Measurements from ENCODE around the gene DTNB.

DNA sequence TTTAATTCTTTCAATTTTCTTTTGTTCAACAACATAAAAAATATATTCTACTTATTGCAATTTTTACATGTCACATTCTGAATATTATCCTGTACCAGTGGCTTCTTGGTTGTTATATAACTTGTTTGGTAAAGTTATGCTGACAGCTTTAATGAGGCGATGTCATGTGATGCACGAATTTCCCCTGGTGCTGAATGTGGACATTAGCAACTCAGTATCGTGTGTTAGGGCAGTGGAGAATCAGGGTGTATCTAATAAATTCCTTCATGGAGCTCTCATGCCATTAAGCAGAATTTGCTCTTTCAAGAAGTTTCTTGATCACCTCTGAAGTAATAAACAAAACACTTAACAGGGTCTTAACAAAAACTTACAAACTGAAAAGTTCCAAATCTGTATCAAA is 232.0 kb downstream of the DTNB start:
- TF ChIP-seq, protein P1, sequence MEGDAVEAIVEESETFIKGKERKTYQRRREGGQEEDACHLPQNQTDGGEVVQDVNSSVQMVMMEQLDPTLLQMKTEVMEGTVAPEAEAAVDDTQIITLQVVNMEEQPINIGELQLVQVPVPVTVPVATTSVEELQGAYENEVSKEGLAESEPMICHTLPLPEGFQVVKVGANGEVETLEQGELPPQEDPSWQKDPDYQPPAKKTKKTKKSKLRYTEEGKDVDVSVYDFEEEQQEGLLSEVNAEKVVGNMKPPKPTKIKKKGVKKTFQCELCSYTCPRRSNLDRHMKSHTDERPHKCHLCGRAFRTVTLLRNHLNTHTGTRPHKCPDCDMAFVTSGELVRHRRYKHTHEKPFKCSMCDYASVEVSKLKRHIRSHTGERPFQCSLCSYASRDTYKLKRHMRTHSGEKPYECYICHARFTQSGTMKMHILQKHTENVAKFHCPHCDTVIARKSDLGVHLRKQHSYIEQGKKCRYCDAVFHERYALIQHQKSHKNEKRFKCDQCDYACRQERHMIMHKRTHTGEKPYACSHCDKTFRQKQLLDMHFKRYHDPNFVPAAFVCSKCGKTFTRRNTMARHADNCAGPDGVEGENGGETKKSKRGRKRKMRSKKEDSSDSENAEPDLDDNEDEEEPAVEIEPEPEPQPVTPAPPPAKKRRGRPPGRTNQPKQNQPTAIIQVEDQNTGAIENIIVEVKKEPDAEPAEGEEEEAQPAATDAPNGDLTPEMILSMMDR (conservative IDR thresholded peaks at IDR 0.05), result no peak
- no peak for TF ChIP-seq EZH2 (IDR thresholded peaks at IDR 0.05; ENCODE audit: low read depth)

All from PC-9 (cell line).